ENCODE results near the gene MAFG.
"Not testable (repeated sequence)": the region's sequence is repeated elsewhere in the genome, so short reads cannot be mapped to it uniquely, and the experiment has no call there.

Gene MAFG

DNA sequence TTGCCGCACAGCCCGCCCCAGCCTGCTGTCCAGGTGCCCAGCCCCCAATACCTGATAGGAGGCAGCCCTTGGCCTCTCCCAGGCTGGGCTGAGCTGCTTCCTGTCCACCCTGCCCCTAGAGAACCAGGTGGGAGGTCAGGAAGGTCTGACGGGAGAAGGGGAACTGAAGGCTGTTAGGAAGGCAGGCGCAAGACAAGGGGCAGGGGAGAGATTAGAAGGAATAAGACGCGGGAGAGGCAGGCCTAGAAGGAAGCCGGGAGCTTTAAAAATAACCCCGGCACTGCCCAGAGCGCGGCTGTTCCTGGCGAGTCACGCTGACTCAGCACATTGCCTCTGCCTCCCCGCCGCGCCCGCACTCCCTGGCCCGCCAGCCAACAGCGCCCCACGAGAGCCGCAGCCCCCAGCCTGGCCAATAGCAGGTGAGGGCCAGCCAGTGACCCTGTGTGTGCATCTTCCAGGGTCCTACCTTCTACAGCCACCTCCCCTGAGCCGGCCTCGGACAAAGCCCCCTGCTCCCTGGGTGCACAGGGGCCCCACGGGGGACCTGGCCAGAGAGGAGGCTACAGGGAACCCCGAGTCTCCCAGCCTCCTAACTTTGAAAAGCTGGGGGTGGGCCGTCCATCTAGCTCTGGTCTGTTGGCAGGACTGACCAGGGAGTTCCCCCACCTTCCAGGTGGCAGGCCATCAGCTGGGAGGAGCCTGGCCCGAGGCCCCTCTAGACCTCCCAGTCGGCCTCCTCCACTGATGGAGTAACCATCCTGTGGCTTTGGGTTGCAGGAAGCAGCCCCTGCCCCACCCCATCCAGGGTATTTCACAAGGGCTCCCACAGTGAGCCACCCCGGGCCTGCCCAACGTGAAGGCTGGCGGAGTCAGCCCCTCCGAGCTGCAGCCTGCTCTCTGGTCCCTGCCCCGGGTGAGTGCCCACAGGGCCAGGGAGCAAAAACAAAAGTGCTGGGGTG lies 4.0 kb downstream of the MAFG start:
- no peak for DNase-seq (ENCODE audit: low read depth in 3 of 3)

DNA sequence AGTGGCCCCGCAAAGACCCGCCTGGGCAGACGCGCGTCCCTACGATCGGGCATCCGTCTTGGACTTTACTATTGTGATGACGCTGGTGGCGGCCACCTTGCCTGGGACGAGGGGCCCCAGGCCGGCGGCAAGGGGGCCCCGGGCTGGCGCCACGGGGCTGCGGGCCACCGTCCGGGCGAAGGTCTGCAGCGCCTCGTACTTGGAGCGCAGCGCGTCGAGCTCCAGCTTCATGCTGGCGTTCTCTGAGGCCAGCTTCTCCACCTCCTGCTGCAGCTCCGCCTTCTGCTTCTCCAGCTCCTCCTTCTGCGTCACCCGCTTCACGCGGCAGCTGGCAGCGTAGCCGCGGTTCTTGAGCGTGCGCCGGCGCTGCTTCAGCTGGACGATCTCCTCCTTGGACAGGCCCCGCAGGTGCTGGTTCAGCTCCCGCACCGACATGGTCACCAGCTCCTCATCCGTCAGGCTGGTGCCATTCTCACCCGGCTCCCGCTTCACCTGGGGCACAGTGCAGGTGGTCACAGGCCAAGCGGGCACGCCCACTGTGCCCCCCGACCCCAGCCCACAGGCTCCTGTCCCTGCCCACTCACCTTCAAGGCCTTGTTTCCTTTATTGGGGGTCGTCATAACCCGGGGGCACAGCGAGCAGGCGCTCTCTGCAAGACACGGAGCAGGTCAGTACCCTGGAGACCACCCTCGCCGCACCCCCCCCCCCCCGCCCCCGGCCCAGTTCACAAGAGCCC lies 4.8 kb downstream of the MAFG start:
- no peak for DNase-seq (ENCODE audit: low read depth in 3 of 3)

DNA sequence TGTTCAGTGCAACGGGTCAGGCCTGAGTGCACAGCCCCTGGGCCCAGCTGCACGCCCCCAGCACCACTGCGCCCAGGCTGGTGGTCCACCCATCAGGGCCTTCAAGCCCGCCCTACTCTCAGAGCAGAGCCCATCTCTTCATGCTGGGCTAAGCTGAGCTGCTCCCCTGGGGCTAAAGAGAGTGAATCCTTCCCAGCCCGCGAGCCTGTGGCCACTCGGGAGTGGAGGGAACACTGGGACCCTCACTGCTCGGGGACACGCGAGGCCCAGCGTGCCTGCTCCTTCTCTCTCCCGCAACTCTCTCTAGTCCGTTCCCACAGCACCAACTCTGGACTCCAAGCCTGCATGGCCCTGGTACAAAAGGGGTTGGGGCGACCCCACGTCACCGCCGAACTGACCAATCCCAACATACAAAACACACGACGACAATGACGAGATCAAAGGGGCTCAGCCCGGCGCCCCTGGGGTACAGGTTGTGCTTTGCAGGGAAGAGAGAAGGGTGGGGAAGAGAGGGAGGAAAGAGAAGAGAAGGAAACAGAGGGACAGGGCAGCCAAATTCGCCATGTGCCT lies 5.5 kb downstream of the MAFG start:
- no peak for DNase-seq (ENCODE audit: low read depth in 3 of 3)

DNA sequence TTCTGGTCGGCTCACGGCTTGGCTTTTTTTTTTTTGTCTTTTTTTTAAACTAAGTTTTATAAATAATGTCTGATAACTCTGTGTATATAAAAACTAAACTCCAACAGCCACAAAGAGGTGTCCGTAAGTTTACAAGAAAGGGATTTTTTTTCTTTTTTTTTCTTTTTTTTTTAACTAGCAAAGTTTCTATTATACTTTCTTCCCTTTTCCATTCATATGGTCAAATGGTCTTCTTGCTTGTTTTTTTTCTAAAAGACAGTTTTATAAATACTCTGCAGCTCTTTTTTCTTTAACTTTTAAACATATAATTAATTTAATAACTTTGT lies 6.0 kb downstream of the MAFG start:
- DNase-seq (ENCODE audit: low read depth in 3 of 3), result no peak

- DNase-seq (ENCODE audit: low read depth in 3 of 3), result no peak
Measured at GRCh38 chr17:81920612-81921536, 6.7 kb downstream of the MAFG start.

- DNase-seq (ENCODE audit: low read depth in 3 of 3), result no peak
Measured at GRCh38 chr17:81918832-81919545, 8.5 kb downstream of the MAFG start.

GRCh38 chr17:81918333-81918669 lies 9.2 kb downstream of the MAFG start:
- not testable (repeated sequence) for DNase-seq (ENCODE audit: low read depth in 3 of 3)

- peak; percentile 59 to 74 (median 60) for DNase-seq (ENCODE audit: low read depth in 3 of 3)
Measured at GRCh38 chr17:81917565-81918332, 9.8 kb downstream of the MAFG start, which contains the start of gene SIRT7. TSS of gene SIRT7 (minus strand) at chr17:81918176. CDS start at chr17:81918131, 45 bp downstream.

DNA sequence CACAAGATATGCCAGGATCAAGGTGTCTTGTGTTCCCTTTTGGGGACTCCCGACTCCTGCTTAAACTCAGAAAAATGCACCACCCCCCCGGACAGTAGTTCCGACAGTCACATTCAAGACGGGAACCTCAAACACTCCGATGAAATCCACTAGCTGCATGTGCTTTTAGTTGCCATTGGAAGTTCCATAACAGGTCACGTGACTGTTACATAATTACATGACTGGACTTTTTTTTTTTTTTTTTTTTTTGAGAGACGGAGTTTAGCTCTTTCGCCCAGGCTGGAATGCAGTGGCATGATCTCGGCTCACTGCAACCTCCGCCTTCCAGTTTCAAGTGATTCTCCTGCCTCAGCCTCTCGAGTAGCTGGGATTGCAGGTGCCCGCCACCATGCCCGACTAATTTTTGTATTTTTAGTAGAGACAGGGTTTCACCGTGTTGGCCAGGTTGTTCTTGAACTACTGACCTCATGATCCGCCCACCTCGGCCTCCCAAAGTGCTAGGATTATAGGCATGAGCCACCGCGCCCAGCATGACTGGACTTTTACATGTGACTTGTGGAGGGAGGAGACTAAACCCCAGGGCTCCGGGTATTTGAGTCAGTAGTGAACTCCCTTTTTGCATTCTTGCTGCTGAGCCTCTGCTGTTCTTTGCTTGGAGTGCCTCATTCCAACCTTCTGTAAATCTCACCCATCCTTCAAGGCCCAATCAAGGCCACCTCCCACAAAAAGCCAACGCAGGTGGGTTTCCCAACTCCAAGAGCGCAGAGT lies 11.1 kb downstream of the MAFG start:
- DNase-seq (ENCODE audit: low read depth in 3 of 3), result no peak

GRCh38 chr17:81915331-81915730 lies 12.2 kb downstream of the MAFG start:
- DNase-seq (ENCODE audit: low read depth in 3 of 3), result no peak

DNA sequence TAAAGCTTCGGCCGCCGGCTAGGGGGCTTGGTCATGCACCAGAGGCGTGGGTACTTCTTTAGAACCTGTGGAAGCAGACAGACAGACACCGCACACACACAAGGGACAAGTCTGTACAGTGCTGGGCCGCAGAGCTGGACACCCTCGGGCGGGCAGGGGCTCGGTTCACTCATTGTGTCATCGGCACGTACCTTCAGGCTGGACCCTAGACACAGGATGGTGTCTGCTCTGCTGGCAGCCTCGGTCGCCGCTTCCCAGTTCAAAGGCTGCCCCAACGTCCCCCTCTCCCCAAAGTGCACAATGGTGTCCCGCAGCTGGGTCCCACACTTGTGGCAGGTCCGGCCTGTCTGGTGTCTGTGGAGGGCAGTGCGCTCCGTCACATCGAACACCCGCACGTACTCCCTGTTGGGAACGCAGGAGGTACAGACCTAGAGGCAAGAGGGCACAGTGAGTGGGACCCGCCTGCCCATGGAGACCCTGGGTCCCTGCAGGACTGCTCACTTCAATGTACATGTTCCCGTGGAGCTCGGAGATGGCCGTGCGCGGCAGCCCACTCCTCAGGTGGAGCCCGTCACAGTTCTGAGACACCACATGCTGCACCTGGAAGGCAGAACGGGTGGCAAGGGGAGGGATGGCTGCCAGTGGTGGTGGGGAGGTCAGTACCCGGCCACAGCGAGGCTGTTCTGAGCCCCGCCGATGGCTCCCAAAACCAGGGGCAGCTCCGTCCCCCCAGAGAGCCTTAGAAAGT lies 13.3 kb downstream of the MAFG start:
- no peak for DNase-seq (ENCODE audit: low read depth in 3 of 3)

- DNase-seq (ENCODE audit: low read depth in 3 of 3), result no peak
Measured at GRCh38 chr17:81913394-81914102, 14.0 kb downstream of the MAFG start.

DNA sequence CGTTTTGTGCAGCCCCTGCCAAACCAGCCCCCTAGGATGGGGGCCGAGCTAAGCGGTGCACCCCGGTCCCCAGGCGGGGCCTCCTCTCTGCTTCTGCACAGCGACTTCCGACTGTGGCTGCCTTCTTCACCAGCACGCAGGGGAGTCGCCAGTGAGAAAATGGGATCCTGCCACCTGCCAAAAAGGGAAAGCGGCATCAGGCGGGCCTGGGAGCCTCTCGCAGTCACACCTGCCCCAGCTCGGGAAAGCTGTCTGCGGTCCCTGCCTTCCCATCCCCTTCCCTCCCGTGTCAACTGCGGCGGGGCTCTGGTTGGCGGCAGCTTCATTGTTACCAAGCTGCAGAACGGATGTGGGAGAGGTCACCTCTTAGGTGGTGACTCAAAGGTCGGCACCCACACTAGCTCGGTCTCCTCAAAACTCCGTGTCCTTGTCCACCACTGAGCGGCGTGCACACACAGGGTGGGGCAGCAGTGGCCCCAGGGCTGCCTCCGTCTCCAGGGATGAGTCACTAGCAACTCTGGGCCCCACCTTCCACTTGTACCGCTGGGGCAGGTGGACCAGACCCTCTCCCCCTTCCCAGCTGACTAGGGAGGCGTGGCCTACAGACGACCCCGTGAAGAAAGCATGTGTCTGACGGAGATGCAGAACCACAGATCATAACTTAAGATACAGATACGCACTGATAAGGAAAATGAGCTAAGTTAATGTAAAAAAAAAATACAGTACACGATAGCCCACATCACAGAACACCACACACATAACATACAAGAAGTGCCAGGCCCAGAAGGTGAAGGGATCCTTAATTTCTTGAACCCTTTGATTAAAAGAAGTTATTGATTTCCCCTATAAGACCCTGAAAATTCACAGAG lies 14.9 kb downstream of the MAFG start:
- no peak for DNase-seq (ENCODE audit: low read depth in 3 of 3)

- no peak for DNase-seq (ENCODE audit: low read depth in 3 of 3)
Measured at GRCh38 chr17:81911969-81912368, 15.6 kb downstream of the MAFG start.

- DNase-seq (ENCODE audit: low read depth in 3 of 3), result peak; percentile 81 to 93 (median 85)
Measured at GRCh38 chr17:81911277-81911961, 16.1 kb downstream of the MAFG start, which contains the start of gene PCYT2. TSS of gene PCYT2 (minus strand) at chr17:81911399. CDS start at chr17:81911355, 44 bp downstream.

DNA sequence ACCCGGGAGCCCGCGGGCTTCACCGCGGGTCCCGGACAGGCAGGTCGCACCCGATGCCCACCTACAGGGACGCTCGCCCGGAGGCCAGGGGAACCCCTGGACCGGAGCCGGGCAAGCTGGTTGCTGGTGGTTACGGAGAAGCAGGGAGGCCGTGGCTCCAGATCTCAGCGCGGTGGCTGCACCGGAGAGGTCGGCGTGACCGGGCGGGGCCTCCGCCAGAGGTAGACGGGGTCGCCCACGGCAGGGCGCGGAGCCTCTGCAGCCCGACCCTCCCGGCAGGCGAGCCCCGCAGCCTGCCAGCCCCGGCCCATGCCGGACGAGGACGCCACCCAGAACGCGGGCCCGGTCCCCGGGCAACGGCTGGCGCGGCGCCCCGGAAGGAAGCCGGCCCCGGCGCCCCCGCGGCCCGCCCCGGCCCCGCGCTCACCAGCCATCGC lies 16.7 kb downstream of the MAFG start:
- no peak for DNase-seq (ENCODE audit: low read depth in 3 of 3)

Measured in stimulated activated CD4-positive, alpha-beta T cell treated with anti-CD3 and anti-CD28 coated beads, TNF-alpha, amount 100 ng/mL, for 24 hours (primary cell).